Smooth muscle cell (in vitro differentiated cells): ENCODE measurements around the gene HOXD1. TPM values are rescaled to one million over a fixed set of nuclear protein-coding genes. Genes with fewer than 3 reads are reported as not detected.

Experiments used
- DNase-seq: peaks from one replicate; lab custom pipeline; 2025; ENCODE audit not compliant: unreplicated experiment; lab: John Stamatoyannopoulos, UW
- H2AFZ ChIP-seq: fragments of 200-600 bp; sonication (generic); 2 replicates; pipeline ENCODE4 v1.6.0; 2016; ENCODE audit warnings: antibody characterized with exemption, low read depth, mild to moderate bottlenecking
- H3F3A ChIP-seq: fragments of 200-600 bp; sonication (generic); 2 replicates; pipeline ENCODE4 v1.6.0; 2017; ENCODE audit warnings: antibody characterized with exemption, low read depth
- H3K27ac ChIP-seq: fragments of 200-600 bp; sonication (generic); 2 replicates; pipeline ENCODE4 v1.5.1; 2016; ENCODE audit warnings: low read depth, mild to moderate bottlenecking
- H3K27me3 ChIP-seq: fragments of 200-600 bp; sonication (generic); 2 replicates; pipeline ENCODE4 v1.6.1; 2016; ENCODE audit warnings: low read depth, mild to moderate bottlenecking
- H3K36me3 ChIP-seq: fragments of 200-600 bp; sonication (generic); 2 replicates; pipeline ENCODE4 v1.5.1; 2016; ENCODE audit warnings: low read depth
- H3K4me1 ChIP-seq: fragments of 200-600 bp; sonication (generic); 2 replicates; pipeline ENCODE4 v1.5.1; 2016; ENCODE audit warnings: low read depth
- H3K4me2 ChIP-seq: fragments of 200-600 bp; sonication (generic); 2 replicates; pipeline ENCODE4 v1.6.0; 2016; ENCODE audit warnings: mild to moderate bottlenecking
- H3K4me3 ChIP-seq: fragments of 200-600 bp; sonication (generic); 2 replicates; pipeline ENCODE4 v1.5.1; 2016; ENCODE audit warnings: mild to moderate bottlenecking
- H3K79me2 ChIP-seq: fragments of 200-600 bp; sonication (generic); 2 replicates; pipeline ENCODE4 v1.6.0; 2016; ENCODE audit warnings: low read depth, mild to moderate bottlenecking
- H3K9ac ChIP-seq: fragments of 200-600 bp; sonication (generic); 2 replicates; pipeline ENCODE4 v1.6.0; 2016; ENCODE audit warnings: low read depth
- H3K9me3 ChIP-seq: fragments of 200-600 bp; sonication (generic); replicated peaks from 2 replicates; pipeline ENCODE4 v1.5.1; 2016; ENCODE audit warnings: low read depth
- H4K20me1 ChIP-seq: fragments of 200-600 bp; sonication (generic); 2 replicates; pipeline ENCODE4 v1.6.0; 2016; ENCODE audit warnings: low read depth
- CTCF ChIP-seq: fragments of 200-600 bp; sonication (generic); IDR thresholded peaks from 2 replicates; pipeline ENCODE4 v1.5.1; 2017; ENCODE audit warnings: borderline replicate concordance, mild to moderate bottlenecking, antibody characterized with exemption; ENCODE audit not compliant: insufficient read depth, poor library complexity, severe bottlenecking
- WGBS: methylation state at CpG from one replicate; pipeline ENCODE4 v1.1.7; 2016; ENCODE audit warnings: low lambda C conversion rate; 5-methylcytosine and 5-hydroxymethylcytosine counted together
- polyA plus RNA-seq: library from polyadenylated mRNA; unstranded; fragments of >200 nt; fragmentation: Nextera tagmentation; extraction: Ambion mirVana; gene quantifications from 2 replicates; pipeline ENCODE4 v1.2.1, GENCODE V29; 2016
- total RNA-seq: library from RNA; depleted of rRNA; stranded (reverse); fragments of >200 nt; gene quantifications from 2 replicates; pipeline ENCODE4 v1.2.3, GENCODE V29; 2014

HOXD1 gene
- total and polyA plus RNA-seq, 2 experiments from 2014 or later, result not detected

GRCh38 chr2:176192351-176192750 is 3.9 kb downstream of the HOXD1 start:
- Histone ChIP-seq H3K9me3 (no peaks in the 10 kb centered on the region), H3K9ac (no peak overlapping the region), H3K79me2 (no peaks in the 10 kb centered on the region), H3K4me1 (peaks cover 8% of the 10 kb centered on the region), H2AFZ (no peak overlapping the region), H3K4me3 (no peak overlapping the region), H3K27me3 (peaks cover 93% of the 10 kb centered on the region), H3F3A (no peaks in the 10 kb centered on the region), H4K20me1 (no peaks in the 10 kb centered on the region), H3K36me3 (no peaks in the 10 kb centered on the region), H3K27ac (no peak overlapping the region), H3K4me2 (no peak overlapping the region)
- WGBS, result 4% methylated on average over 1 of the region's 1 CpG
- DNase-seq, result no peak
- no peak for TF ChIP-seq CTCF

GRCh38 chr2:176193048-176193447 is 4.6 kb downstream of the HOXD1 start:
- Histone ChIP-seq H4K20me1 (no peaks in the 10 kb centered on the region), H3K4me1 (peaks cover 8% of the 10 kb centered on the region), H3K36me3 (no peaks in the 10 kb centered on the region), H3F3A (no peaks in the 10 kb centered on the region), H3K4me2 (no peak overlapping the region), H3K79me2 (no peaks in the 10 kb centered on the region), H3K4me3 (no peak overlapping the region), H3K9me3 (no peaks in the 10 kb centered on the region), H2AFZ (no peak overlapping the region), H3K9ac (no peak overlapping the region), H3K27me3 (peaks cover 93% of the 10 kb centered on the region), H3K27ac (no peak overlapping the region)
- TF ChIP-seq CTCF, result no peak
- no peak for DNase-seq
- 46% methylated on average over 1 of the region's 1 CpG for WGBS

DNA sequence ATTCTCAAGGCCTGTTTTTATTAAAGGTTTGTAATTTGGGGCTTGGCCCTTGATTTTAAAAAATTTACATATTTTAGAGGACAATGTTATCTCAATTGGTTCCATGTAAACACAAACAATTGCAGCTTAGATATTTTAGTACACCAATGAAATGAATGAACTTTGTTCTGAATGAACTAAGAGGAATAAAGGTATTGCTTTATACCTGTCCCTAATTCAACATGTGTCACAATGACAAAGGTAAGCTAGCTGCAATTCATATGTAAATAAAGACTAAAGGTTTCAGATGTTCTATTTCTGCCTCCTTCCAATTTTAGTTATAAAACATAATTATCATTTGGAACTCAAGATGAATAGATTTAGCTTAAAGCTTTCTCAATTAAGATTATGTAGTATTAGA is 11.4 kb downstream of the HOXD1 start:
- H3K4me2 ChIP-seq, result no peak overlapping the region
- no peak overlapping the region for H3K27ac ChIP-seq
- H3K4me3 ChIP-seq, result no peak overlapping the region
- H3K4me1 ChIP-seq, result no peaks in the 10 kb centered on the region
- no peaks in the 10 kb centered on the region for H3K79me2 ChIP-seq
- H3K9me3 ChIP-seq, result no peaks in the 10 kb centered on the region
- H4K20me1 ChIP-seq, result no peaks in the 10 kb centered on the region
- no peak for DNase-seq
- H3F3A ChIP-seq, result no peaks in the 10 kb centered on the region
- H3K36me3 ChIP-seq, result no peaks in the 10 kb centered on the region
- H3K9ac ChIP-seq, result no peak overlapping the region
- TF ChIP-seq CTCF, result no peak
- no peak overlapping the region for H2AFZ ChIP-seq
- peaks cover 52% of the 10 kb centered on the region for H3K27me3 ChIP-seq

- Histone ChIP-seq H3K9ac (no peak overlapping the region), H3K4me3 (no peak overlapping the region), H4K20me1 (no peaks in the 10 kb centered on the region), H3F3A (no peaks in the 10 kb centered on the region), H3K27me3 (peaks cover 46% of the 10 kb centered on the region), H3K79me2 (no peaks in the 10 kb centered on the region), H3K4me1 (no peaks in the 10 kb centered on the region), H3K9me3 (no peaks in the 10 kb centered on the region), H3K36me3 (no peaks in the 10 kb centered on the region), H3K4me2 (no peak overlapping the region), H3K27ac (no peak overlapping the region), H2AFZ (no peak overlapping the region)
- TF ChIP-seq CTCF, result no peak
- no peak for DNase-seq
- 91% methylated on average over 21 of the region's 21 CpGs for WGBS
Observed at GRCh38 chr2:176200971-176201370, 12.5 kb downstream of the HOXD1 start.
